Thyroid gland (tissue), 4 donors: ENCODE data around the gene DNAAF2.

Experiments
- CTCF ChIP-seq, 6 experiments: fragments of 200-600 bp in 3 of 6; fragments of 450-650 bp in 3 of 6; sonication (generic) in 3 of 6; IDR thresholded peaks; one replicate each; pipeline ENCODE4 v1.5.1; 2016 to 2019; ENCODE audit warnings: antibody characterized with exemption in 6 of 6, mild to moderate bottlenecking in 2 of 6, inconsistent platforms in 1 of 6, moderate library complexity in 1 of 6
- POLR2A ChIP-seq, 2 donors: fragments of 450-650 bp; IDR thresholded peaks; one replicate each; pipeline ENCODE4 v1.6.1; 2017; ENCODE audit warnings: antibody characterized with exemption in 2 of 2, mild to moderate bottlenecking in 2 of 2, moderate library complexity in 1 of 2

GRCh38 chr14:49617852-49618519 lies 17.1 kb downstream of the DNAAF2 start:
- TF ChIP-seq CTCF (IDR thresholded peaks at IDR 0.05) (no peak), POLR2A (IDR thresholded peaks at IDR 0.05) (no peak)
